Activated CD4-positive, CD25-positive, alpha-beta regulatory T cell treated with anti-CD3 and anti-CD28 coated beads, Interleukin-2, amount 50 U/mL, for 24 hours (primary cell): ENCODE measurements around the gene ZNF408.

ENCODE experiments used
- ATAC-seq, 2 donors: fragments of 150-1000 bp; cut with Tn5 transposase; one replicate each; pipeline ENCODE4 v1.10.0; 2021; ENCODE audit warnings: mild to moderate bottlenecking in 1 of 2, moderate library complexity in 1 of 2

The ZNF408 gene

GRCh38 chr11:46729110-46730027 lies 28.5 kb downstream of the ZNF408 start:
- ATAC-seq: no peak

- no peak for ATAC-seq
Observed at GRCh38 chr11:46731545-46731944, 30.7 kb downstream of the ZNF408 start.

GRCh38 chr11:46733234-46733633 lies 32.4 kb downstream of the ZNF408 start:
- no peak for ATAC-seq

- ATAC-seq: no peak
Observed at GRCh38 chr11:46736146-46736545, 35.3 kb downstream of the ZNF408 start.

GRCh38 chr11:46736615-46737014 lies 35.8 kb downstream of the ZNF408 start:
- no peak for ATAC-seq

GRCh38 chr11:46737699-46738098 lies 36.9 kb downstream of the ZNF408 start:
- ATAC-seq: no peak

- no peak for ATAC-seq
Observed at GRCh38 chr11:46738887-46739286, 38.1 kb downstream of the ZNF408 start.

- ATAC-seq: no peak
Observed at GRCh38 chr11:46741600-46742484, 41.0 kb downstream of the ZNF408 start.

GRCh38 chr11:46743043-46743442 lies 42.2 kb downstream of the ZNF408 start:
- no peak for ATAC-seq

- ATAC-seq: no peak
Observed at GRCh38 chr11:46743693-46744339, 43.0 kb downstream of the ZNF408 start.

- no peak for ATAC-seq
Observed at GRCh38 chr11:46745328-46745727, 44.5 kb downstream of the ZNF408 start.

- ATAC-seq: no peak
Observed at GRCh38 chr11:46745995-46746394, 45.2 kb downstream of the ZNF408 start.

GRCh38 chr11:46747150-46747549 lies 46.3 kb downstream of the ZNF408 start:
- no peak for ATAC-seq
